Hepatocyte (in vitro differentiated cells): Measurements from ENCODE around the gene SYT2.

Experiments
- EZH2 ChIP-seq: fragments of 200-600 bp; sonication (generic); IDR thresholded peaks from 2 replicates; pipeline ENCODE4 v1.6.1; 2016; ENCODE audit warnings: antibody characterized with exemption, mild to moderate bottlenecking, borderline replicate concordance
- EZH2phosphoT487 ChIP-seq: fragments of 200-600 bp; sonication (generic); IDR thresholded peaks from one replicate; pipeline ENCODE4 v1.6.1; 2018; ENCODE audit warnings: antibody characterized with exemption, mild to moderate bottlenecking, low read depth, moderate library complexity; ENCODE audit not compliant: unreplicated experiment, severe bottlenecking
- TF ChIP-seq, protein P1 (sequence below): fragments of 200-600 bp; sonication (generic); IDR thresholded peaks from 2 replicates; pipeline ENCODE4 v1.5.1; 2016; ENCODE audit warnings: antibody characterized with exemption, mild to moderate bottlenecking; ENCODE audit not compliant: poor library complexity

DNA sequence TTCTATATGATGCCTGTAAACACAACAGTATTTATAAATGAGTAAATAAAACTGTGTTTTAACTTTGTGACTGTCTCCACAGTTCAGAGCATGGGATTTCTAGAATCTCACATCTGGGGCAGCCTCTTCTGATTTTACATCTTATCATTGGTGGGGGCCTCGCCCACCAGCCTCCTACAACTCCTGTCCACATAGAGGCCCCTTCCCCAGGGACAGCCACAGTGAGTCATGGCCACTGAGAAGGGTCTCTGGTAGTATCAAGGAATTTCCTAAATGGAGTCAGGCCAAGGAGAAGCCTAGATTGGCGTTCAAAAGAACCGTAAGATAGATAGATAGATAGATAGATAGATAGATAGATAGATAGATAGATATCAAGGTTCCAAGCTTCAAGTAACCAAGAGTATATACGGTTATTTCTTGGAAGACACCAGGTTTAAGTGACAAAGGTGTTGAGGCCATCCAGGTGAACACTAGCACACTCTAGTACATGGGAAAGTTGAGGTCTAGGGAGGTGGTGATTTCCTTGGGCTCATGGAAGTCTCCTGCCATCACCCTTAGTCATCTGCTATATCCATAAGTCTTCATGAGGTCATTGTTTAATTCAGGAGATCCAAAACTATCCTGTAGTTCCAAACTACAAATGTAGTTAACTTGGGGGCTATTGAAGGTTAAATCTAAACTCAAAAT, 121.6 kb downstream of the SYT2 start:
- TF ChIP-seq, protein P1, sequence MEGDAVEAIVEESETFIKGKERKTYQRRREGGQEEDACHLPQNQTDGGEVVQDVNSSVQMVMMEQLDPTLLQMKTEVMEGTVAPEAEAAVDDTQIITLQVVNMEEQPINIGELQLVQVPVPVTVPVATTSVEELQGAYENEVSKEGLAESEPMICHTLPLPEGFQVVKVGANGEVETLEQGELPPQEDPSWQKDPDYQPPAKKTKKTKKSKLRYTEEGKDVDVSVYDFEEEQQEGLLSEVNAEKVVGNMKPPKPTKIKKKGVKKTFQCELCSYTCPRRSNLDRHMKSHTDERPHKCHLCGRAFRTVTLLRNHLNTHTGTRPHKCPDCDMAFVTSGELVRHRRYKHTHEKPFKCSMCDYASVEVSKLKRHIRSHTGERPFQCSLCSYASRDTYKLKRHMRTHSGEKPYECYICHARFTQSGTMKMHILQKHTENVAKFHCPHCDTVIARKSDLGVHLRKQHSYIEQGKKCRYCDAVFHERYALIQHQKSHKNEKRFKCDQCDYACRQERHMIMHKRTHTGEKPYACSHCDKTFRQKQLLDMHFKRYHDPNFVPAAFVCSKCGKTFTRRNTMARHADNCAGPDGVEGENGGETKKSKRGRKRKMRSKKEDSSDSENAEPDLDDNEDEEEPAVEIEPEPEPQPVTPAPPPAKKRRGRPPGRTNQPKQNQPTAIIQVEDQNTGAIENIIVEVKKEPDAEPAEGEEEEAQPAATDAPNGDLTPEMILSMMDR, result no peak
- no peak for TF ChIP-seq EZH2
- no peak for TF ChIP-seq EZH2phosphoT487
